GM20000 (cell line): ENCODE data around the gene COL20A1.

Experiments used
- DNase-seq: peaks from one replicate; pipeline ENCODE4 v3.0.0; 2012; ENCODE audit warnings: low spot score
- TF ChIP-seq, protein P1 (sequence below): IDR thresholded peaks from 2 replicates; pipeline ENCODE4 v1.5.1; 2012; ENCODE audit warnings: mild to moderate bottlenecking, control low read depth; ENCODE audit errors: extremely low read depth, missing control alignments

Gene COL20A1

DNA sequence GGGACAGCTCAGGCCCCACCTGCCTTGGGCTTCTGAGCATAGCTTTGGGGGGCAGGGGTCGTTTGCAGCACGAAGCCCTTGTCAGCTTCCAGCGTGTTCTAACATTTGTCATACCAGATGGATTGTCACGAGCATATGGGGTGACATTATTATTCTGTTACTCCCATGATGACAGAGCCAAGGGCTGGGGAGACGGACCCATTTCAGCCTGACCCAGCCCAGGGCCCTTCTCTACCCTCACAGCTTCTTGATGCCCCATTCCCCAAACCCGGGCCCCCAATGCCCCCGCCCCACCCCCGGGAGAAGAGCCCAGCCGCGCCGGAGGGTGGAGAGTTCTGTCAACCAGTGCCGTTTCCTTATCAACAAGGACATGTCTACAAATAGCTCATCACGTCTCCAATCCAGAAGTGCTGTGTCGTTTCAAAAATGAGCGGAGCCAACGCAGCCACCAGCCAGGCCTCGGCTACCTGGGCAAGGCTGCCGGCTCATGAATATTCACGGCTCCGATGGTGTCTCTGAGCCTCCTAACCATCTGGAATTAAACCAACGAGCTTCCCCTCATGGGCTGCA lies 77.7 kb downstream of the COL20A1 start:
- TF ChIP-seq, protein P1, sequence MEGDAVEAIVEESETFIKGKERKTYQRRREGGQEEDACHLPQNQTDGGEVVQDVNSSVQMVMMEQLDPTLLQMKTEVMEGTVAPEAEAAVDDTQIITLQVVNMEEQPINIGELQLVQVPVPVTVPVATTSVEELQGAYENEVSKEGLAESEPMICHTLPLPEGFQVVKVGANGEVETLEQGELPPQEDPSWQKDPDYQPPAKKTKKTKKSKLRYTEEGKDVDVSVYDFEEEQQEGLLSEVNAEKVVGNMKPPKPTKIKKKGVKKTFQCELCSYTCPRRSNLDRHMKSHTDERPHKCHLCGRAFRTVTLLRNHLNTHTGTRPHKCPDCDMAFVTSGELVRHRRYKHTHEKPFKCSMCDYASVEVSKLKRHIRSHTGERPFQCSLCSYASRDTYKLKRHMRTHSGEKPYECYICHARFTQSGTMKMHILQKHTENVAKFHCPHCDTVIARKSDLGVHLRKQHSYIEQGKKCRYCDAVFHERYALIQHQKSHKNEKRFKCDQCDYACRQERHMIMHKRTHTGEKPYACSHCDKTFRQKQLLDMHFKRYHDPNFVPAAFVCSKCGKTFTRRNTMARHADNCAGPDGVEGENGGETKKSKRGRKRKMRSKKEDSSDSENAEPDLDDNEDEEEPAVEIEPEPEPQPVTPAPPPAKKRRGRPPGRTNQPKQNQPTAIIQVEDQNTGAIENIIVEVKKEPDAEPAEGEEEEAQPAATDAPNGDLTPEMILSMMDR = no peak
- no peak for DNase-seq

DNA sequence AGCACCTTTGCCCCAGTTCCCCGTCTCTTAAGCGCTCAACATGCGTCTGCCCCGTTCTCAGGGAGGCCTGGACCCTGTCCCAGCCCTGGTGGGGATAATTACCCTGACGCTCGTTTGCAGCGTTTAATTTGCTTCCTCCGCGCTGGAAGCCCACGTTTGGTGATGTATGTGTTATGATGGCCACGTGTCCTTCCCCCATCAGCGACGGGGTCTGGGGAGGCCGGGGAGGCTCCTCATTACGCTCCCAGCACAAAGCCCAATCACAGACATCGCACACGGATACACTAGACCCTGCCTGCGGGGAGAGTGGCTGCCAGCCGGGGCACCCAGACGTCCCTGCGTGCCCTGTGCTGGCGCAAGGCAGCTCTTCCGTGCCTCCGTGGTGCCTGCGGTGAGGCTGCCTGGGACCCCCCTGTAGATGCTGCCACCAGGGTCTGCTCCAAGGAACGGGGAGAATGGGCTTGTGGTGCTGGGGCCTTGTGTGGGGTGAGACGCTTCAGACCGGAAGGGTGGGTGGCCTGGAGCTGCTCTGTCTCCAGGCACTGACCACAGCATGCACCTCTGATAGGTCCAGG lies 78.4 kb downstream of the COL20A1 start:
- TF ChIP-seq, protein P1 = no peak
- no peak for DNase-seq

DNA sequence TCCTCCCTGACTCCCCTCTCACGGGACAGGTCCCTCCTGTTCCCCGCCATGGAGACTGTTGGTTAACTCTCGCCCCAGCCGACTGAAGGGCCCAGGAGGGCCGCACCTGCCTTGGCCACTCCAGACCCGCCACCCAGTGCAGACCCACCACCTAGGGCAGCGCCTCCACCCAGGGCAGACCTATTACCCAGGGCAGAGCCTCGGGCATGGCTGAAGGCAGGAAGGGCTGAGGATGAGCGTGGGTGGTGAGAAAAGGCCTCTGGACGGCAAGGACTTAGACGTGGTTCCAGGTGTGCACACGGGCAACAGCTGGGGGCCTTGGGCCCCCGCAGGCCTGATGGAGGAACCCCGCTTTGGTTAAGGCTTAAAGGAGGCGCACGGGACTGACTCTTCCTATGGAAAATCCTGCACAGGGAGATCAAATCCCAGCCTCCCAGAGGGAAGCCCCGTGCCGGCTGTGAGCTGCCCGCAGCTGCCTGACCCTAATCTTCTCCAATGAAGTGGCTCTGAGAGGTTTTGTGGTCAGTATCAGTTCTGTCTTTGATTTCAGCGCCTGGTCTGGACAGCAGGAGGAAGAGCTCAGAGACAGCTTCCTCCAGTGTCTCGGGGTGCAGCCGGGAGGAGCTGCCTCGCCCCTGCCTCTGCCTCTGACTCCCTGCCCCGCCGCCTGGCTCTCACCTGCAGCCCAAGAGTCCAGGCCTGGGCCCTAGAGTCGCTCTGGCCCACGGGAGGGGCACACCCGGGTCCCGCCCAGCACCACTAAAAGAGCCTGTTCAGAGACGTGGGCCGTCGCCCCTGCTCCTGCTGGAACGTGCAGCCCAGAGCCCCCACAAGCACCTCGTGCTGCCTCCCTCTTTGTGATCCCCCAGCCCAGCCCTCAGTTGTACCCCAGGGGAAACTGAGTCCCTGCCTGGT lies 80.2 kb downstream of the COL20A1 start:
- TF ChIP-seq, protein P1 = no peak
- DNase-seq = no peak

DNA sequence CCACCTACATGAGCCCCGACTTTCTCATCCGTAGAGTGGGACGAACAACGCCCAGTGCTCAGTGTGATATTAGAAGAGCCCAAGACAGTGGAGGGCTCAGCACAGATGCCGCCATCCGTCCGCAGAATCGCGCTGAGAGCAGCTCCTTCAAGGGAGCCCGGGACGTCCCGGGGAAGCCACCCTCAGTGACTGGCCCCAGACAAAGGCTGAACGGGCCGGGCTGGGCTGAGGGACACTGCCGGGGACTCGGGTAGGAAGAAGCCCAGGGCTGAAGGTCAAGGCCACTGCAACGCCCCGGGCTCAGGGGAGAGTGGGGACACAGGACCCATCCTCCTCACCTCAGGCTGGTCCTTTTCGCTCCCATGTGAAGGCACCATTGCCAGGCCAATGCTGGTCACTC lies 81.0 kb downstream of the COL20A1 start:
- no peak for DNase-seq
- TF ChIP-seq, protein P1 = no peak

DNA sequence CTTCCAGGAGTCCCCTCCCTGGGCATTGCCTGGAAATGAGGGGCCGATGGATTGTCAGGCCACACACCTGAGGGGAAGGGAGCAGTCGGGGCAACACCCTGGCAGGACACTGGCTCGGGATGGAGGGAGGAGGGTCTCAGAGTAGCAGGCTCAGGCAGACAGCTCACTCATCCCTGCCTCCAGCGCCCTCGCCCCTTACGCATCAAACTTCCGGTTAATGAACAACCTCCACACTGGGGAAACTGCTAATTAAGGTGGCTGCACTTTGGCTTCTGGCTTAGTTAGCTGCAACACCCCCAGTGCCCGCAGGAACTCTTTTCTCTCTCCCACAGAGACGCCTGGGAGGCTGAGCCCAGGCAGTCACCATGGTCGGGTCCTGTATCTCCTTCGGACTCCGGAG lies 81.5 kb downstream of the COL20A1 start:
- no peak for DNase-seq
- TF ChIP-seq, protein P1 = no peak

DNA sequence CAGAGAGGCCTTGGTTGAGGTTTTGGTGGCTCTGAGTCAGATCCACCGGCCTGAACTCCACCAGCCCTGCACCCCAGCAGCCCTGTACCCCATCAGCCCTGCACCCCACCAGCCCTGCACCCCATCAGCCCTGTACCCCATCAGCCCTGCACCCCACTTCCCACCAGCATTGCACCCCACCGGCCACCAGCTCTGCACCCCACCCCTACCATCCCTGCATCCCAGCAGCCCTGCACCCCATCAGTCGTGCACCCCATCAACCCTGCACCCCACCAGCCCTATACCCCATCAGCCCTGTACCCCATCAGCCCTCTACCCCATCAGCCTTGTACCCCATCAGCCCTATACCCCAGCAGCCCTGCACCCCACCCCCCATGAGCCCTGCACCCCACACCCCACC lies 82.5 kb downstream of the COL20A1 start:
- TF ChIP-seq, protein P1 = no peak
- no peak for DNase-seq
